Heart right ventricle (tissue), 16 donors: Measurements from ENCODE around the gene LRRC2. TPM values are rescaled to one million over a fixed set of nuclear protein-coding genes. Genes with fewer than 3 reads are reported as not detected.

ENCODE experiments used
- ATAC-seq, 8 donors: fragments of 200-7000 bp; cut with Tn5 transposase; one replicate each; pipeline ENCODE4 v1.9.1; 2020; ENCODE audit warnings: mild to moderate bottlenecking in 8 of 8, moderate library complexity in 8 of 8, moderate number of reproducible peaks in 1 of 8
- DNase-seq, 2 donors: peaks; one replicate each; pipeline ENCODE4 v3.0.0-alpha.2; 2020
- H3K27ac ChIP-seq, 10 donors: fragments of 200-600 bp; sonication (generic) in 2 of 10; one replicate each; pipeline versions ENCODE4 v1.5.0 to v1.8.0; 2020 to 2022; ENCODE audit warnings: mild to moderate bottlenecking in 3 of 10
- H3K27me3 ChIP-seq, 7 donors: fragments of 200-600 bp; one replicate each; pipeline ENCODE4 v1.8.0; 2021 to 2022; ENCODE audit warnings: mild to moderate bottlenecking in 2 of 7
- H3K36me3 ChIP-seq, 9 donors: fragments of 200-600 bp; sonication (generic) in 1 of 9; one replicate each; pipeline versions ENCODE4 v1.5.0 to v1.8.0; 2020 to 2022; ENCODE audit warnings: mild to moderate bottlenecking in 2 of 9
- H3K4me1 ChIP-seq, 9 donors: fragments of 200-600 bp; sonication (generic) in 1 of 9; one replicate each; pipeline versions ENCODE4 v1.5.0 to v1.8.0; 2020 to 2022; ENCODE audit warnings: mild to moderate bottlenecking in 4 of 9
- H3K4me3 ChIP-seq, 10 donors: fragments of 200-600 bp; sonication (generic) in 2 of 10; one replicate each; pipeline versions ENCODE4 v1.5.0 to v1.8.0; 2020 to 2022; ENCODE audit warnings: mild to moderate bottlenecking in 7 of 10, moderate library complexity in 2 of 10
- H3K9me3 ChIP-seq, 11 donors: fragments of 200-600 bp in 10 of 11; sonication (generic) in 2 of 11; one replicate each; pipeline versions ENCODE4 v1.5.0 to v1.8.0; 2013 to 2022; ENCODE audit warnings: mild to moderate bottlenecking in 2 of 11, control low read depth in 1 of 11, moderate library complexity in 1 of 11
- CTCF ChIP-seq, 9 donors: fragments of 200-600 bp; sonication (generic) in 2 of 9; IDR thresholded peaks; one replicate each; pipeline versions ENCODE4 v1.5.0 to v1.8.0; 2021 to 2022; ENCODE audit warnings: antibody characterized with exemption in 9 of 9, mild to moderate bottlenecking in 5 of 9, moderate library complexity in 1 of 9
- WGBS, 2 donors: extraction: QIAGEN DNeasy Blood & Tissue Kit; methylation state at CpG; one replicate each; pipeline ENCODE4 v1.1.7; 2013; ENCODE audit warnings: inconsistent platforms in 1 of 2; 5-methylcytosine and 5-hydroxymethylcytosine counted together
- intact Hi-C, 10 donors: fragments of 100-400 bp; cut with DNase I; formaldehyde crosslinking; loops; one replicate each; pipeline versions ENCODE4 v1.11.1 to v1.14.2; 2022
- polyA plus RNA-seq, 2 donors: library from polyadenylated mRNA; stranded (reverse); fragments of 200-250 nt; gene quantifications; one replicate each; pipeline ENCODE4 v1.2.3, GENCODE V29; 2013
- total RNA-seq, 10 donors: library from RNA; stranded (reverse); fragmentation: NEBNext Ultra II Directional in 3 of 10; extraction: Animal tissue kit (Norgen Biotek cat#: 25700) in 3 of 10; gene quantifications; one replicate each; pipeline versions ENCODE4 v1.2.1 to v1.2.4, GENCODE V29; 2021 to 2023
- donor health status: Arrhythmogenic right ventricular cardiomyopathy.
- donor health status: ischemic (EF 13 %, LVEDD 7.1; RV severe dilation, severe dysfunction).
- donor health status: healthy with polysubstance abuse.
- donor health status: DM: no; HTN: yes; CAD: no.
- donor health status: DM: no; HTN: no; CAD: no.
- donor health status: ischemic (EF 25% LVEDD 6.9; RV normal size, moderate dysfunction).
- donor health status: ischemic (EF 25% LVEDD 5.7; RV mildly dilated, moderate dysfunction).
- donor health status: healthy.
- donor health status: DM: yes; HTN: yes; CAD: no.
- donor health status: Ischemic cardiomyopathy.
- donor health status: ischemic (EF 35%, LVEDD 5.7; RV mildly dilated, moderate dysfunction).
- donor health status: nonischemic (EF 11% LVEDD 7.7; RV severe dilation, severe dysfunction).
- donor health status: DM: yes; HTN: yes; CAD: no.
- donor health status: PGD.
- donor health status: ischemic (EF 29% LVEDD 5.4; RV normal size, mild dysfunction).
- donor health status: nonischemic (EF 23%, LVEDD 6.1; RV moderate dilation, normal function).

The LRRC2 gene
- total and polyA plus RNA-seq, 12 donors = 10.7 to 163 (median 125) TPM

- Histone ChIP-seq H3K36me3 (no peaks in the 10 kb centered on the region), H3K27ac (no peak overlapping the region), H3K4me3 (no peak overlapping the region), H3K4me1 (peaks cover 0 to 40% (median 11%) of the 10 kb centered on the region in 9 donors), H3K9me3 (no peaks in the 10 kb centered on the region), H3K27me3 (no peaks in the 10 kb centered on the region)
- intact Hi-C loops = loop anchor here in 1 of 10 donors (5.0 kb wide), 1 partner anchor 53 kb away; no protein-coding TSS in a partner anchor
- DNase-seq = no peak
- no peak for TF ChIP-seq CTCF (IDR thresholded peaks at IDR 0.05)
- WGBS, 2 donors = 65 to 70% methylated on average over 6 of the region's 6 CpGs
- ATAC-seq = peak in 5 of 8 donors; percentile 20 to 67 (median 29)
Measured at GRCh38 chr3:46498916-46499519, 67.1 kb downstream of the LRRC2 start.

GRCh38 chr3:46497556-46498265 is 68.4 kb downstream of the LRRC2 start, which contains the start of gene RTP3:
Gene RTP3, plus strand, starts transcription at chr3:46497976. Its CDS starts 87 bp downstream, at chr3:46498063.
- DNase-seq (no peak), ATAC-seq (peak in 1 of 8 donors; percentile 20)
- H3K36me3 ChIP-seq = no peaks in the 10 kb centered on the region
- H3K4me3 ChIP-seq = no peak within 1 kb of the TSS
- intact Hi-C loops = loop anchor here in 1 of 10 donors (5.0 kb wide), 1 partner anchor 55 kb away; no protein-coding TSS in a partner anchor
- peaks cover 0 to 35% (median 11%) of the 10 kb centered on the region in 9 donors for H3K4me1 ChIP-seq
- WGBS, 2 donors = 80% methylated on average over 9 of the region's 9 CpGs
- TF ChIP-seq CTCF (IDR thresholded peaks at IDR 0.05) = no peak
- H3K27me3 ChIP-seq = no peaks in the 10 kb centered on the region
- no peak within 1 kb of the TSS for H3K27ac ChIP-seq
- H3K9me3 ChIP-seq = no peaks in the 10 kb centered on the region

GRCh38 chr3:46496746-46497555 is 69.2 kb downstream of the LRRC2 start:
- Histone ChIP-seq H3K36me3 (no peaks in the 10 kb centered on the region), H3K9me3 (no peaks in the 10 kb centered on the region), H3K27me3 (no peaks in the 10 kb centered on the region), H3K4me1 (peaks cover 0 to 30% (median 10%) of the 10 kb centered on the region in 9 donors), H3K4me3 (no peak overlapping the region), H3K27ac (no peak overlapping the region)
- peak in 6 of 9 donors; percentile 12 to 46 (median 28) for TF ChIP-seq CTCF (IDR thresholded peaks at IDR 0.05)
- ATAC-seq (peak in 2 of 8 donors; percentile 12 to 17), DNase-seq (no peak)
- intact Hi-C loops = loop anchor here in 1 of 10 donors (5.0 kb wide), 1 partner anchor 55 kb away; no protein-coding TSS in a partner anchor
- 56 to 60% methylated on average over 9 of the region's 9 CpGs for WGBS, 2 donors
